GM18907 (cell line): ENCODE measurements around the gene TTC38.
"Not testable (repeated sequence)": the region's sequence is repeated elsewhere in the genome, so short reads cannot be mapped to it uniquely, and the experiment has no call there.

Experiments
- ATAC-seq: cut with Tn5 transposase; IDR thresholded peaks from one replicate; pipeline ENCODE4 v1.9.1; 2021; ENCODE audit warnings: mild to moderate bottlenecking, moderate library complexity; ENCODE audit not compliant: unreplicated experiment

Gene TTC38

GRCh38 chr22:46295277-46295971, 27.6 kb downstream of the TTC38 start:
- no peak for ATAC-seq

GRCh38 chr22:46296257-46297150, 28.7 kb downstream of the TTC38 start, which contains the start of gene GTSE1:
Gene GTSE1, plus strand, starts transcription at chr22:46296870. Its CDS starts 531 bp downstream, at chr22:46297401.
- peak; percentile 90 for ATAC-seq

GRCh38 chr22:46297151-46297812, 29.5 kb downstream of the TTC38 start:
- ATAC-seq: peak; percentile 18

GRCh38 chr22:46299101-46299500, 31.3 kb downstream of the TTC38 start:
- ATAC-seq: no peak

- ATAC-seq: no peak
Measured at GRCh38 chr22:46300491-46300890, 32.7 kb downstream of the TTC38 start.

- no peak for ATAC-seq
Measured at GRCh38 chr22:46303347-46303965, 35.6 kb downstream of the TTC38 start.

- no peak for ATAC-seq
Measured at GRCh38 chr22:46308283-46308988, 40.6 kb downstream of the TTC38 start.

GRCh38 chr22:46309526-46310085, 41.8 kb downstream of the TTC38 start:
- no peak for ATAC-seq

GRCh38 chr22:46312056-46312455, 44.2 kb downstream of the TTC38 start:
- ATAC-seq: no peak

GRCh38 chr22:46312848-46313247, 45.0 kb downstream of the TTC38 start:
- not testable (repeated sequence) for ATAC-seq

- ATAC-seq: no peak
Measured at GRCh38 chr22:46315976-46316375, 48.2 kb downstream of the TTC38 start.

- ATAC-seq: no peak
Measured at GRCh38 chr22:46317646-46318045, 49.8 kb downstream of the TTC38 start.

- no peak for ATAC-seq
Measured at GRCh38 chr22:46318576-46318975, 50.8 kb downstream of the TTC38 start.

GRCh38 chr22:46319319-46319718, 51.5 kb downstream of the TTC38 start:
- no peak for ATAC-seq

GRCh38 chr22:46320166-46320710, 52.4 kb downstream of the TTC38 start:
- no peak for ATAC-seq

- ATAC-seq: no peak
Measured at GRCh38 chr22:46320716-46321386, 53.0 kb downstream of the TTC38 start.

GRCh38 chr22:46322711-46323110, 54.9 kb downstream of the TTC38 start:
- ATAC-seq: no peak

- no peak for ATAC-seq
Measured at GRCh38 chr22:46323162-46323561, 55.4 kb downstream of the TTC38 start.

- ATAC-seq: no peak
Measured at GRCh38 chr22:46326066-46326680, 58.4 kb downstream of the TTC38 start.
